NCI-H1694 treated with DMSO at 0.1 percent for 48 hours (cell line): ENCODE results near the gene TRIM40.

Experiments used
- DNase-seq: peaks from one replicate; lab custom pipeline; 2025; lab: John Stamatoyannopoulos, UW

Gene TRIM40

GRCh38 chr6:30149858-30150550 lies 14.1 kb downstream of the TRIM40 start:
- DNase-seq, result no peak

DNA sequence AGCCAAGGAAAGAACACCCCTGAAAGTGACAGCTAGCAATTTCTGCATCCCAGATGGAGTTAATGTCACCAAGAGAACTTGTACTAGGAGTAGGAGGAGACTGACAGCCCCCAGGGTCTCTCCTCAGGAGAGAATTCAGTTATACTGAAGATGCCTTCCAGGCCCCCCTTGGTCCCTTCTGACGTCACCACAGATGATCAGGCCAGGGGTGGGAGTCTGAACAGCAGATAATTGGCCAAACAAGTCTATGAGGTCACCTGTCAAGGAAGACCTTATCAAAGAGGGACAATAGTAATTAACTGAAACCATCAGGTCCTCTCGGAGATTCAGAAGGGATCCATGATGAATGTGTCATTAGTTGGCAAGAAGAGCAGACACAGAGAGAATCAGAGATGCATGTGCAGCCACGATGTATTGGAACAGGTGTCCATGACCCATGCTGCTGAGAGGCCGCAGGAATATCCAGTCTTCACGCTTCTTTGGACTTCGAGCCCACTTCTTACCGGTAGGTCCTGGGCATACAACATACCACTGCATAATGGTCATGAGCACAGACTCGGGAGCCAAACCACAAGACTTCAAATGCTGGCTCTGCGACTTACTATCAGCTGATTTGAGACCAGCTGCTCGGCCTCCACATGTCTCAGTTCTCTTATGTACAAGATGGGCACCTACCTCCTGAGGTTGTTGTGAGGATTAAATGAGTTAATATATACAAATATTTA lies 14.9 kb downstream of the TRIM40 start:
- no peak for DNase-seq

DNA sequence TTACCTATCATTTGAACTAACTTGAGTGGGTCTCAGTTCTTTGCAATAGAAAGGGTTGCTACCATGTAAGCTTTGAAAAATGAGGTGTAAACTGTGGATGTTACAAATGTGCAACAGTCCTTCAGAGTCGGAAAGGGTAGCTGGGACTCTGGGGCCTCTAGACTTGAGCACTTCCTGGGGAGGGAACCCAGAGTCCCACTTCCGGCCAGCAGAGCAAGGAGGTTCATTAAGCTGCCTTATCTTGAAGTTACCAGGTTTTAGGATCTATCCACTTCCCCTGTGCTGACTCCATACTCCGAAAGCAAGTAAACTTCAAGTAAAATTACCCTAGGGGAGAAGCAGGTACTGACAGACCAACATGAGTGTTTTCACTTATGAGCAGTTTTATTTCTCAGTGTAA lies 15.6 kb downstream of the TRIM40 start:
- DNase-seq, result no peak

DNA sequence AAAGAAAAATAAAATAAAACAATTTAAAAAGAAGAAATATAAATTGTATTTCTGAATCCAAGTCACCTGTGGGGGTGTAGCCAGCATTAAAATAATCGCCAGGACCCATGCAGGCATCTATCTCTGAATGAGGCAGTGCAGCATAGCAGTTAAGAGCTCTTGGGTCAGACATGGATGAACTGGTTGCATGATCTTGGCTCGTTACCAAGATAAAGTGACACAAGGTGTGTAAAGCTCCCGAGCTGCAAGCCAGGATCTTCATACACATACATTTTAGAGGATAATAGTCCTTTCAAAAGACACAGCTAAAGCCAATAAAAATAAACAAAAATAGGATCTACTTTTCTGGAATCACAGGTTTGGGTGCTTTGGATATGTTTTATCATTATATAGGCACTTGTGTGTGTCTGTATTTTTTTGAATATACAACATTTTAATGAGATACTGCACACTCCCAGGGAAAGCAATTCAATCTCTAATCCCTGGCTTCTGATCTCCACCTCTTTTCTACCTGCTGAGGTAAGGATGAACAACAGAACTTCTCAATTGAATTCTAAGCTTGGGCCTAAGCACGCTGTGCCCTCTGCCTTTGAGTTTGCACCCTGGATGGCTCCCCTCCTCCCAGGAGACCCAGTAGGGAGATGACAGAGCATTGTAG lies 16.2 kb downstream of the TRIM40 start:
- DNase-seq, result no peak

DNA sequence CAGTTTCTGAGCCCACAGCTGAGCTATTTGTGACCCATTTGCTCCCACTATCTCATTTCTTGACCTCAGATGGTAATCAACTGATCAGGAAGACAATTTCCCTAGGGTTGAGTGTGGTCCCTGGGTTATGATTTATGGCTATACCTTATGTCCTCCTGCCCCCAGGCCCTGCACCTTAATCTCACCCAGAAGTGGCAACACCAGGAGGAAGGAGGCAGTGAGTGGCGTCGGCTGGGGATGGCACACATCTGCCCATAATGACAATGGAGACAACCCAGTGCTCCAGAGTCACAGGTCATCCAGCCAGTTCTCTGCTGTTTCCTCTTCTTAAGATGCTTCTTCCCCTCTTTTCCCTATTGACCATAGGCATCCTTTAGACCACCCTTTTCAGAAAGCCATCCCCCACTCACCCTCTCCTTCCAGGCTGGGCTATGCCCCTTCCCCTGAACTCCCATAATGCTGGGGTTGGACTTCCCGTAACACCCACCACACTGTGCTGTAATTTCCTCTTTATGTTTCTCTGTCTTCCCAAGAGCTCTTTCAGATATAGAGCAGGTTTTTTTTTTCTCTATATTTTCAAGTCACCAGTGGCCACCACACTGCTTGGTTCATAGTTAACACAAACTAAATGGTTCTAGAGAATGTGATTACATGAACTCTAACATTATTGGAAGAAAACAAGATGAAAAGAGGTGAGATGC lies 17.1 kb downstream of the TRIM40 start:
- no peak for DNase-seq

DNA sequence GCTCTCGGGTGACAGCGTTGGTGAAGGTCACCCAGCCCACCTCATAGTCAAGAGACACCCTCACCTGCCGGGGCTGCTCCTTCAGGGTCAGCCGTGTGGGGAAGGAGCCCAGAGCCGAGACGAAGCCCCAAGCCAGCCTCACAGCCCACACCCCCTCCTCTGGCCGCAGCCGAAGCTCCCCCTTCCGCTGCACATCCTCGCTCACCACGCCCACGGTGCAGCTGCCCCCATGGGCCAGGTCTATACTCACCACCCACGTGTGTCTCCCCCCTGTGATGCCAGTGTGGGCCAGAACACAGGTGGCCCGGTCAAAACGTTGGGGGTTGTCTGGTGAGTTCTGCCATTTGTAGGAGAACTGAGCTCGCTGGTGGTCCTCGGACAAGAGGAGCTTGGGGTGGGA lies 18.1 kb downstream of the TRIM40 start:
- no peak for DNase-seq

GRCh38 chr6:30154709-30155519 lies 19.0 kb downstream of the TRIM40 start:
- no peak for DNase-seq

- DNase-seq, result no peak
These were observed 19.8 kb downstream of the TRIM40 start for GRCh38 chr6:30155520-30156261.

DNA sequence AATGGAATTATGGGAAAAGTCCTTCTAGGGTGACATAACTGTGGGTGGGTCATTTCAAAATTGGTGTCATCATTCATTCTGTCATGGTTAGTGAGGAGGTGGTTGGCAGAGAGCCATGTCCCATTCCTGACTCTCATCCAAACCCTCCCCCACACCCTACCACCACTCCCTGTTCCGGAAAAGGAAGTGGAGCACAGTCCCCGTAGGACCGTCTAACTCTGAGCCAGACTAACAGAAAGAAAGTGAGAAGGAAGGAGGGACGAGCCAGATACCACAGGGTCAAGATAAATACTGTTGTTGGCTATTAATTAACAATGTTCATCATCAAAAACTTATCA lies 20.3 kb downstream of the TRIM40 start:
- DNase-seq, result no peak

DNA sequence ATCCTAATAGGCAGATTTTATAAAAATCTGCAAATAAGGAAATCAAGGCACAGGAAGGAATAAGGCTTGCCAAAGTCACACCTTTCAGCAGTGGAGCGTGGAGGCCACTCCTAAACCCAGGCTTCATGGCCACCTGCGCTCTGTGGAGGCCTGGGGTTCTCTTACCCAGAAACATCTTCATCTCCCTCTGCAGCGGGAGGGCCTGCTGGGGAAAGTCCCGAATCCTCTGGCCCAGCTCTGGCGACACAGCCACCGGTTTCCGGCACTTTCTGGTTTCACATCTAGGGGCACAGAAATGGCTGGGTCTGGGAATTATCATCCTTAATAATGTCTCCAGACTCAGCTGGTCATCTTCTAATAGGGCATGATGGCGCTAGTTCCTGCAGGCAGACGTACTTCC lies 20.8 kb downstream of the TRIM40 start:
- no peak for DNase-seq

DNA sequence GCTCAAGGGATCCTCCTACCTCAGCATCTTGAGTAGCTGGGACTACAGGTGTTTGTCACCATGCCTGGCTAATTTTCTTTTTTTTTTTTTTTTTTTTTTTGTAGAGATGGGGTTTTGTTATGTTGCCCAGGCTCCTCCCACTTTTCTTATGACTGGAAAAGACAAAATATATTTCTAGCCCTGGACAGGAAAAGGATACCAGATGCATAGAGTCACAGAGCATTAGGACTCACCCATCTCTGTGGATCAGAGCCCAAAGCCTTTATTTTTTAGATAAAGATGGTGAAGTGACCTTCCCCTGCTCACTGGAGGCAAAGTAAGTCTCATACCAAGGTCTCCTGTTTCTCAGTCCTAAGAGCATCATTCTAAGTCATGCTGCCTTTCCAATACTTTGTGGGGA lies 21.6 kb downstream of the TRIM40 start:
- no peak for DNase-seq

- DNase-seq, result no peak
These were observed 22.1 kb downstream of the TRIM40 start for GRCh38 chr6:30157999-30158398.

- no peak for DNase-seq
These were observed 22.6 kb downstream of the TRIM40 start for GRCh38 chr6:30158475-30159040.

- no peak for DNase-seq
These were observed 24.3 kb downstream of the TRIM40 start for GRCh38 chr6:30160008-30160784.

GRCh38 chr6:30160785-30161531 lies 25.0 kb downstream of the TRIM40 start, which contains the start of gene TRIM10:
TRIM10 (minus strand) TSS chr6:30161211; CDS start chr6:30160858, 353 bp downstream.
- DNase-seq, result no peak

- no peak for DNase-seq
These were observed 26.5 kb downstream of the TRIM40 start for GRCh38 chr6:30162265-30163089.

GRCh38 chr6:30163090-30163917 lies 27.4 kb downstream of the TRIM40 start, which contains the start of gene TRIM15:
TRIM15 (plus strand) TSS chr6:30163546; CDS start chr6:30163685, 139 bp downstream.
- DNase-seq, result no peak
